ENCODE measurements around the gene RABIF.

Gene RABIF

GRCh38 chr1:202901555-202901954 is 12.6 kb upstream of the RABIF start:
- Histone ChIP-seq H3K9ac (ENCODE audit: low read length) (no peak overlapping the region), H4K20me1 (ENCODE audit: low read depth, low read length) (no peaks in the 10 kb centered on the region), H2AFZ (ENCODE audit: low read depth, low read length, severe bottlenecking) (no peak overlapping the region), H3K4me3 (ENCODE audit: insufficient read depth, low read length, poor library complexity, severe bottlenecking) (no peak overlapping the region), H3K27me3 (ENCODE audit: low read length) (no peaks in the 10 kb centered on the region), H3F3A (ENCODE audit: insufficient read depth) (no peaks in the 10 kb centered on the region), H3K36me3 (ENCODE audit: low read length) (peaks cover 5% of the 10 kb centered on the region; the same call in 1 of the 2 replicates), H3K4me2 (ENCODE audit: low read depth, low read length, poor library complexity, severe bottlenecking) (no peak overlapping the region), H3K79me2 (ENCODE audit: insufficient read depth, low read length) (no peaks in the 10 kb centered on the region), H3K9me2 (replicated peaks; ENCODE audit: insufficient read depth, low read length) (no peaks in the 10 kb centered on the region), H3K27ac (ENCODE audit: low read depth, low read length) (no peak overlapping the region), H3K9me3 (ENCODE audit: insufficient read depth, low read length) (no peaks in the 10 kb centered on the region)
- no peak for TF ChIP-seq EZH2phosphoT487 (conservative IDR thresholded peaks at IDR 0.05; ENCODE audit: low read length)
- TF ChIP-seq, protein P1, sequence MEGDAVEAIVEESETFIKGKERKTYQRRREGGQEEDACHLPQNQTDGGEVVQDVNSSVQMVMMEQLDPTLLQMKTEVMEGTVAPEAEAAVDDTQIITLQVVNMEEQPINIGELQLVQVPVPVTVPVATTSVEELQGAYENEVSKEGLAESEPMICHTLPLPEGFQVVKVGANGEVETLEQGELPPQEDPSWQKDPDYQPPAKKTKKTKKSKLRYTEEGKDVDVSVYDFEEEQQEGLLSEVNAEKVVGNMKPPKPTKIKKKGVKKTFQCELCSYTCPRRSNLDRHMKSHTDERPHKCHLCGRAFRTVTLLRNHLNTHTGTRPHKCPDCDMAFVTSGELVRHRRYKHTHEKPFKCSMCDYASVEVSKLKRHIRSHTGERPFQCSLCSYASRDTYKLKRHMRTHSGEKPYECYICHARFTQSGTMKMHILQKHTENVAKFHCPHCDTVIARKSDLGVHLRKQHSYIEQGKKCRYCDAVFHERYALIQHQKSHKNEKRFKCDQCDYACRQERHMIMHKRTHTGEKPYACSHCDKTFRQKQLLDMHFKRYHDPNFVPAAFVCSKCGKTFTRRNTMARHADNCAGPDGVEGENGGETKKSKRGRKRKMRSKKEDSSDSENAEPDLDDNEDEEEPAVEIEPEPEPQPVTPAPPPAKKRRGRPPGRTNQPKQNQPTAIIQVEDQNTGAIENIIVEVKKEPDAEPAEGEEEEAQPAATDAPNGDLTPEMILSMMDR (IDR thresholded peaks at IDR 0.05; ENCODE audit: insufficient read depth, low read length, poor library complexity, severe bottlenecking), result no peak

DNA sequence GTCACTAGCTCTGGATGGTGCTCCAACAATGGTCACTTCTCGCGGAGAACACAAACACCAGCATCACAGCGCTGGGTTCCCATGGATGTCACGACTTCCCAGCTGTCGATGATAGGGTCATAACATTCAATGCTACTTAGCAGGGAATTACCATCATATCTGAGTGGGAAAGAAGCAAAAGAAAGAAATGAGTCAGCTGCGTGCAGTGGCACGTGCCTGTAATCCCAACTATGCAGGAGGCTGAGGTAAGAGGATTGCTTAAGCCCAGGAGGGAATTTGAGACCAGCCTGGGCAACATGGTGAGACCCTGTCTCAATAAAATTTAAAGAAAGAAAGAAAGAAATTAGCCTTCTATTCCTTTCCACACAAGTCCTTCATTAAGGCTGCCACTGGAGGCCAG is 3.6 kb upstream of the RABIF start:
- TF ChIP-seq, protein P1 (IDR thresholded peaks at IDR 0.05; ENCODE audit: insufficient read depth, low read length, poor library complexity, severe bottlenecking), result no peak
- no peak for TF ChIP-seq EZH2phosphoT487 (conservative IDR thresholded peaks at IDR 0.05; ENCODE audit: low read length)
- H4K20me1 ChIP-seq (ENCODE audit: low read depth, low read length), result no peaks in the 10 kb centered on the region
- no peaks in the 10 kb centered on the region for H3K9me3 ChIP-seq (ENCODE audit: insufficient read depth, low read length)
- no peak overlapping the region for H3K4me2 ChIP-seq (ENCODE audit: low read depth, low read length, poor library complexity, severe bottlenecking)
- H3K27ac ChIP-seq (ENCODE audit: low read depth, low read length), result no peak overlapping the region
- H3K9me2 ChIP-seq (replicated peaks; ENCODE audit: insufficient read depth, low read length), result no peaks in the 10 kb centered on the region
- no peak overlapping the region for H3K9ac ChIP-seq (ENCODE audit: low read length)
- H3F3A ChIP-seq (ENCODE audit: insufficient read depth), result peaks cover 9% of the 10 kb centered on the region; the same call in 1 of the 2 replicates
- H3K27me3 ChIP-seq (ENCODE audit: low read length), result no peaks in the 10 kb centered on the region
- H2AFZ ChIP-seq (ENCODE audit: low read depth, low read length, severe bottlenecking), result no peak overlapping the region
- H3K36me3 ChIP-seq (ENCODE audit: low read length), result no peaks in the 10 kb centered on the region
- peaks cover 10% of the 10 kb centered on the region for H3K79me2 ChIP-seq (ENCODE audit: insufficient read depth, low read length)
- H3K4me3 ChIP-seq (ENCODE audit: insufficient read depth, low read length, poor library complexity, severe bottlenecking), result no peak overlapping the region

GRCh38 chr1:202890392-202890791 is 1.4 kb upstream of the RABIF start:
- Histone ChIP-seq H2AFZ (ENCODE audit: low read depth, low read length, severe bottlenecking) (no peak overlapping the region), H3K9me3 (ENCODE audit: insufficient read depth, low read length) (no peaks in the 10 kb centered on the region), H3K9ac (ENCODE audit: low read length) (no peak overlapping the region), H3K9me2 (replicated peaks; ENCODE audit: insufficient read depth, low read length) (no peaks in the 10 kb centered on the region), H4K20me1 (ENCODE audit: low read depth, low read length) (no peaks in the 10 kb centered on the region), H3K27ac (ENCODE audit: low read depth, low read length) (no peak overlapping the region), H3K27me3 (ENCODE audit: low read length) (no peaks in the 10 kb centered on the region), H3F3A (ENCODE audit: insufficient read depth) (peaks cover 9% of the 10 kb centered on the region; the same call in 1 of the 2 replicates), H3K4me2 (ENCODE audit: low read depth, low read length, poor library complexity, severe bottlenecking) (no peak overlapping the region), H3K36me3 (ENCODE audit: low read length) (no peaks in the 10 kb centered on the region), H3K4me3 (ENCODE audit: insufficient read depth, low read length, poor library complexity, severe bottlenecking) (no peak overlapping the region), H3K79me2 (ENCODE audit: insufficient read depth, low read length) (peaks cover 24% of the 10 kb centered on the region)
- TF ChIP-seq, protein P1 (IDR thresholded peaks at IDR 0.05; ENCODE audit: insufficient read depth, low read length, poor library complexity, severe bottlenecking), result no peak
- no peak for TF ChIP-seq EZH2phosphoT487 (conservative IDR thresholded peaks at IDR 0.05; ENCODE audit: low read length)

Measured in SU-DHL-6 (cell line).